H9 (cell line): ENCODE data around the gene WNT10A. TPM values are rescaled to one million over a fixed set of nuclear protein-coding genes. Genes with fewer than 3 reads are reported as not detected.
A peak's percentile ranks its signal among the peaks of the same experiment; 100 is the strongest.

Experiments used
- DNase-seq: peaks from one replicate; pipeline ENCODE4 v3.0.0-alpha.2; 2017
- H2AFZ ChIP-seq: one replicate; pipeline ENCODE4 v1.6.1; 2013; ENCODE audit warnings: mild to moderate bottlenecking, low read length, control low read depth, moderate library complexity
- H2AK5ac ChIP-seq: 2 replicates; pipeline ENCODE4 v1.6.1; 2013; ENCODE audit warnings: low read length, control low read depth, mixed read lengths; ENCODE audit not compliant: insufficient read length
- H2BK120ac ChIP-seq: one replicate; pipeline ENCODE4 v1.6.1; 2013; ENCODE audit warnings: low read depth, mild to moderate bottlenecking, low read length, control low read depth, inconsistent platforms; ENCODE audit not compliant: poor library complexity, severe bottlenecking
- H2BK12ac ChIP-seq: 2 replicates; pipeline ENCODE4 v1.6.1; 2013; ENCODE audit warnings: low read length, control low read depth, mixed read lengths, low read depth; ENCODE audit not compliant: insufficient read length
- H2BK15ac ChIP-seq: 2 replicates; pipeline ENCODE4 v1.6.1; 2013; ENCODE audit warnings: low read depth, low read length, control low read depth
- H2BK20ac ChIP-seq: one replicate; pipeline ENCODE4 v1.6.1; 2013; ENCODE audit warnings: low read depth, mild to moderate bottlenecking, low read length, control low read depth, inconsistent platforms; ENCODE audit not compliant: poor library complexity, severe bottlenecking
- H2BK5ac ChIP-seq: 2 replicates; pipeline ENCODE4 v1.6.1; 2013; ENCODE audit warnings: low read length, control low read depth, mixed read lengths; ENCODE audit not compliant: insufficient read length
- H3K14ac ChIP-seq: 2 replicates; pipeline ENCODE4 v1.6.1; 2013; ENCODE audit warnings: low read length, control low read depth; ENCODE audit not compliant: insufficient read depth
- H3K18ac ChIP-seq: 2 replicates; pipeline ENCODE4 v1.6.1; 2013; ENCODE audit warnings: low read depth, mild to moderate bottlenecking, mixed read lengths, low read length, control low read depth; ENCODE audit not compliant: insufficient read length
- H3K23ac ChIP-seq: 2 replicates; pipeline ENCODE4 v1.6.1; 2013; ENCODE audit warnings: low read length, control low read depth, mixed read lengths, low read depth; ENCODE audit not compliant: insufficient read length
- H3K23me2 ChIP-seq: 2 replicates; pipeline ENCODE4 v1.6.1; 2013; ENCODE audit warnings: low read depth, mild to moderate bottlenecking, mixed read lengths, low read length, control low read depth; ENCODE audit not compliant: insufficient read length, poor library complexity, severe bottlenecking
- H3K27ac ChIP-seq: 2 replicates; pipeline ENCODE4 v1.5.1; 2013; ENCODE audit warnings: low read length, control low read depth, mixed read lengths, low read depth; ENCODE audit not compliant: insufficient read length
- H3K27me3 ChIP-seq: 2 replicates; pipeline ENCODE4 v1.6.1; 2013; ENCODE audit warnings: low read length, control low read depth, inconsistent platforms; ENCODE audit not compliant: insufficient read depth
- H3K4ac ChIP-seq: 2 replicates; pipeline ENCODE4 v1.6.1; 2013; ENCODE audit warnings: low read depth, mild to moderate bottlenecking, control low read depth, inconsistent platforms, low read length, moderate library complexity
- H3K4me1 ChIP-seq: 2 replicates; pipeline ENCODE4 v1.6.1; 2013; ENCODE audit warnings: low read length, control low read depth, inconsistent platforms; ENCODE audit not compliant: insufficient read depth
- H3K4me2 ChIP-seq: 2 replicates; pipeline ENCODE4 v1.6.1; 2013; ENCODE audit warnings: low read length, control low read depth, mixed read lengths; ENCODE audit not compliant: insufficient read length, insufficient read depth
- H3K56ac ChIP-seq: 2 replicates; pipeline ENCODE4 v1.6.1; 2013; ENCODE audit warnings: low read depth, mild to moderate bottlenecking, mixed read lengths, low read length, control low read depth; ENCODE audit not compliant: insufficient read length
- H3K79me1 ChIP-seq: 2 replicates; pipeline ENCODE4 v1.6.1; 2013; ENCODE audit warnings: low read depth, mild to moderate bottlenecking, moderate library complexity, low read length, control low read depth, inconsistent platforms; ENCODE audit not compliant: insufficient read depth, poor library complexity, severe bottlenecking
- H3K79me2 ChIP-seq: 2 replicates; pipeline ENCODE4 v1.6.1; 2013; ENCODE audit warnings: low read length, control low read depth, inconsistent platforms; ENCODE audit not compliant: insufficient read depth
- H3K9ac ChIP-seq: 2 replicates; pipeline ENCODE4 v1.6.1; 2013; ENCODE audit warnings: low read length, control low read depth, mixed read lengths; ENCODE audit not compliant: insufficient read length; ENCODE audit errors: extremely low read depth
- H3K9me3 ChIP-seq: one replicate; pipeline ENCODE4 v1.6.1; 2013; ENCODE audit warnings: low read depth, low read length, inconsistent platforms; ENCODE audit not compliant: control insufficient read depth
- H3T11ph ChIP-seq: one replicate; pipeline ENCODE4 v1.6.1; 2013; ENCODE audit warnings: mild to moderate bottlenecking, low read length, control low read depth, inconsistent platforms
- H4K20me1 ChIP-seq: one replicate; pipeline ENCODE4 v1.6.1; 2013; ENCODE audit not compliant: control insufficient read depth, insufficient read length, insufficient read depth
- H4K5ac ChIP-seq: 2 replicates; pipeline ENCODE4 v1.6.1; 2013; ENCODE audit warnings: low read depth, mild to moderate bottlenecking, mixed read lengths, low read length, control low read depth; ENCODE audit not compliant: insufficient read length
- H4K8ac ChIP-seq: replicated peaks from 2 replicates; pipeline ENCODE4 v1.6.1; 2013; ENCODE audit warnings: low read length, control low read depth, mixed read lengths, low read depth; ENCODE audit not compliant: insufficient read length
- H4K91ac ChIP-seq: 2 replicates; pipeline ENCODE4 v1.6.1; 2013; ENCODE audit warnings: low read depth, mild to moderate bottlenecking, moderate library complexity, mixed read lengths, low read length, control low read depth; ENCODE audit not compliant: insufficient read length
- H3K27ac Mint-ChIP-seq, 3 experiments: 2 replicates in 2 of 3; 3 replicates in 1 of 3; pipeline ENCODE4 v1.8.0; 2020 to 2021; ENCODE audit warnings: mixed read lengths in 3 of 3, mild to moderate bottlenecking in 1 of 3, moderate library complexity in 1 of 3
- H3K27me3 Mint-ChIP-seq: 2 replicates; pipeline ENCODE4 v1.8.0; 2021; ENCODE audit warnings: low read depth, mild to moderate bottlenecking, moderate library complexity, mixed read lengths
- H3K36me3 Mint-ChIP-seq, 3 experiments: 2 replicates in 2 of 3; 3 replicates in 1 of 3; pipeline ENCODE4 v1.8.0; 2020 to 2021; ENCODE audit warnings: low read depth in 3 of 3, mixed read lengths in 3 of 3; ENCODE audit not compliant: insufficient read depth in 1 of 3
- H3K4me1 Mint-ChIP-seq, 2 experiments: 2 replicates each; pipeline ENCODE4 v1.8.0; 2020; ENCODE audit warnings: mixed read lengths in 2 of 2
- H3K4me3 Mint-ChIP-seq, 2 experiments: 2 replicates in 1 of 2; 3 replicates in 1 of 2; pipeline ENCODE4 v1.8.0; 2020 to 2021; ENCODE audit warnings: mild to moderate bottlenecking in 2 of 2, mixed read lengths in 2 of 2, moderate library complexity in 1 of 2
- H3K9me3 Mint-ChIP-seq, 2 experiments: 2 replicates in 1 of 2; 3 replicates in 1 of 2; pipeline ENCODE4 v1.8.0; 2020; ENCODE audit warnings: mild to moderate bottlenecking in 2 of 2, mixed read lengths in 2 of 2, moderate library complexity in 1 of 2
- CTCF ChIP-seq: fragments of 200-600 bp; sonication (generic); conservative IDR thresholded peaks from 3 replicates; pipeline ENCODE4 v1.8.0; 2021; ENCODE audit warnings: antibody characterized with exemption, mild to moderate bottlenecking
- WGBS: extraction: QIAGEN DNeasy Blood & Tissue Kit; methylation state at CpG from one replicate; pipeline ENCODE4 v1.1.7; 2013; ENCODE audit warnings: missing lambda C conversion rate, low lambda C conversion rate, mixed read lengths; ENCODE audit not compliant: insufficient read length; ENCODE audit errors: extremely low coverage; 5-methylcytosine and 5-hydroxymethylcytosine counted together
- total RNA-seq: library from RNA; stranded (reverse); gene quantifications from 2 replicates; pipeline ENCODE4 v1.2.1, GENCODE V29; 2021

Gene WNT10A
- total RNA-seq, 1 experiment from 2014 or later, result not detected

- Mint-ChIP-seq H3K36me3 (no peaks in the 10 kb centered on the region; a peak in 1 of 7 replicates), H3K4me3 (peak overlapping the region in 1 of 2 experiments; percentile 31; a peak in 1 of 5 replicates), H3K27me3 (peaks cover 97% of the 10 kb centered on the region), H3K27ac (no peak overlapping the region), H3K9me3 (peaks cover 0 to 6% of the 10 kb centered on the region in 2 experiments; a peak in 3 of 5 replicates), H3K4me1 (peaks cover 17 to 37% of the 10 kb centered on the region in 2 experiments)
- peak; percentile 42 for DNase-seq
- no peak overlapping the region for H2AK5ac ChIP-seq
- no peak overlapping the region for H3T11ph ChIP-seq
- no peaks in the 10 kb centered on the region for H3K9me3 ChIP-seq
- H3K4me2 ChIP-seq, result peak overlapping the region; percentile 36
- no peak overlapping the region for H2BK5ac ChIP-seq
- H3K4me1 ChIP-seq, result peaks cover 3% of the 10 kb centered on the region; the same call in 1 of the 2 replicates
- no peak overlapping the region for H2BK20ac ChIP-seq
- H4K91ac ChIP-seq, result no peak overlapping the region
- H3K79me2 ChIP-seq, result no peaks in the 10 kb centered on the region
- no peak overlapping the region for H3K14ac ChIP-seq
- H2BK15ac ChIP-seq, result no peak overlapping the region
- H3K23me2 ChIP-seq, result peaks cover 3% of the 10 kb centered on the region
- no peak overlapping the region for H3K56ac ChIP-seq
- H2AFZ ChIP-seq, result no peak overlapping the region
- H3K27ac ChIP-seq, result no peak overlapping the region
- H4K5ac ChIP-seq, result no peak overlapping the region
- H3K9ac ChIP-seq, result no peak overlapping the region
- H3K23ac ChIP-seq, result no peak overlapping the region
- no CpG with 5 or more reads among the region's 34 CpGs for WGBS
- no peak overlapping the region for H2BK12ac ChIP-seq
- no peak overlapping the region for H3K18ac ChIP-seq
- H3K27me3 ChIP-seq, result peaks cover 78% of the 10 kb centered on the region
- no peak overlapping the region for H4K8ac ChIP-seq
- TF ChIP-seq CTCF, result no peak
- no peak overlapping the region for H3K4ac ChIP-seq
- H4K20me1 ChIP-seq, result no peaks in the 10 kb centered on the region
- no peaks in the 10 kb centered on the region for H3K79me1 ChIP-seq
- H2BK120ac ChIP-seq, result no peak overlapping the region
Measured at GRCh38 chr2:218897394-218898108, 16.9 kb downstream of the WNT10A start.
